GM19468 (cell line): Measurements from ENCODE around the gene RAP1GAP.
"Not testable (repeated sequence)": the region's sequence is repeated elsewhere in the genome, so short reads cannot be mapped to it uniquely, and the experiment has no call there.

ENCODE experiments used
- ATAC-seq: cut with Tn5 transposase; IDR thresholded peaks from one replicate; pipeline ENCODE4 v1.9.1; 2021; ENCODE audit warnings: mild to moderate bottlenecking, moderate library complexity, moderate number of reproducible peaks; ENCODE audit not compliant: unreplicated experiment; ENCODE audit errors: extremely low read depth

The RAP1GAP gene

DNA sequence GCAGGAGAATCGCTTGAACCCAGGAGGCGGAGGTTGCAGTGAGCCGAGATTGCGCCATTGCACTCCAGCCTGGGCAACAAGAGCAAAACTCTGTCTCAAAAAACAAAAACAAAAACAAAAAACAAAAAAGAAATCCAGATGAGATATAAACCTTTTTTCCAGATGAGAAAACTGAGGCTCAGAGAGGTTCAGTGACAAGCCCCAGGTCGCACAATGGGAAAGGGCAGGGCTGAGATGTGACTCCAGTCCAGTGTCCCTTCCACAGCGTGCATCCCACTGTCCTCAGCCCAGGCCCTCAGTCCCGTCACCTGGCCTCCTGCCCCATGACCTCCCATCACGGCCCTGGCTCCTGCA is 37.6 kb downstream of the RAP1GAP start:
- ATAC-seq: not testable (repeated sequence)

DNA sequence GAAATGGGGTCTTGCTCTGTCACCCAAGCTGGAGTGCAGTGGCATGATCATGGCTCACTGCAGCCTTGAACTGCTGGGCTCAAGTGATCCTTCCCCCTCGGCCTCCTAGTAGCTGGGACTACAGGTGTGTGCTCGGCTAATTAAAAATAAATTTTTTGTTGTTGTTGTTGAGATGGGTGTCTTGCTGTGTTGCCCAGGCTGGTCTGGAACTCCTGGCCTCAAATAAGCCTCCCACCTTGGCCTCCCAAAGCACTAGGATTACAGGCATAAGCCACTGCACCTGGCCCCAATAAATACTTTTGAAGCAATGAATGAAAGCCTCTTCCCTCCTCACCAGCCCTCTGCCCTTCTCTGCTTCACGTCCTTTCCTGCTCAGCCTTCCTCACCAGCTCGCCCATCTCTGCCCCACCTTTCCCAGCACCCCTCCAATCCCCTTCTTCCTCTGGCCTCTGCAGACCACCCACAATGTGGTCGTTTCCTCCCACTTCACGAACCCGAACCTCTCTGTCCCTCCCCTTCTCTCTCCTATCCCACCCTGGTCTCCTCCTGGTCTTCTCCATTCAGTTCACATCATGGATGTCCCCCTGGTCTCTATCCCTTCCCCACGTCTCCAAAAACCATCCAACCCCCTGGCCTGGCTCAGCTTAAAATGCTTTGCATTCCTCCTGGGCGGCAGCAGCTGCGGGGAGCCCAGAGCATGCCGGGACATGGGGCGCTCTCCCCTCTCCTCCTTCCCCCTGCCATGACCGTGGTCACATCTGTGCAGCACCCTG is 38.4 kb downstream of the RAP1GAP start:
- no peak for ATAC-seq

DNA sequence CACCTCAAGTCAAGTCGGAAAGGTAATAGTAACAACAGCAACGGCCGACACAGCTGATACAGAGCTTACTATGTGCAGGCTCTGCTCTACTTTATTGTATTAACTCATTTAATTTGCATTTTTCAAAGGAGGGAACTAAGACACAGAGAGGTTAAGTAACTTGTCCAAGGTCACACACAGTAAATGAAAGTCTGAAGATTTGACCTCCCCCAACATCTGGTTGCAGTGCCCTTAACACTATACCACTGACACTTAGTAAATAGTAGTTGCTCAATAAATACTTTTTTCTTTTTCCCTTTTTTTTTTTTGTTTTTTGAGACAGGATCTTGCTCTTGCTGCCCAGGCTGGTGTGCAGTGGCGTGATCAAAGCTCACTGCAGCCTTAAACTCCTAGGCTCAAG is 39.2 kb downstream of the RAP1GAP start:
- no peak for ATAC-seq

DNA sequence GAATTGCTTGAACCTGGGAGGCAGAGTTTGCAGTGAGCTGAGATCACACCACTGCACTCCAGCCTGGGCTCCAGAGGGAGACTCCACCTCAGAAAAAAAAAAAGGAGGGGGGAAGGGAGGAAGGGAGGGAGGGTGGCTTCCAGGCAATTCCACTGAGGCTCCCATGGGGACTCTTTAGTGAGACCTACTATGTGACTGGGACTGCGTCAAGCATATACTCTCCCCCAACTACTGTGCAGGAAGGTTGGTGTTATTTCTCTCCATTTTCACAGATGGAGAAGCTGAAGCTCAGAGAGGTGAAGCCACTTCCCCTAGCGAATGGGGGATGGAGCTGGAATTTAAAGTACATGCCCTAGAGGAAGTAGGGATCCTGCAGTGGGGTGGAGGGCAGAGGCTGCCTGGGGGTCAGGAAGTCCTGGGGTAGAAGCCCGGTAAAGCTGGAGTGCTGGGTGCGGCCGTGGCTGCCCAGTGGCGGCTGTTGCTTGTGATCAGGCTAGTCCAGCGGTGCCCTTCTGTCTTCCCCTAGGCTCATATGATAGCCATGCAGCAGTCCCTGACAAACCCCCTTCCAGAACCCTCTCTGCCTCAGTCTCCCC is 40.3 kb downstream of the RAP1GAP start:
- ATAC-seq: no peak

DNA sequence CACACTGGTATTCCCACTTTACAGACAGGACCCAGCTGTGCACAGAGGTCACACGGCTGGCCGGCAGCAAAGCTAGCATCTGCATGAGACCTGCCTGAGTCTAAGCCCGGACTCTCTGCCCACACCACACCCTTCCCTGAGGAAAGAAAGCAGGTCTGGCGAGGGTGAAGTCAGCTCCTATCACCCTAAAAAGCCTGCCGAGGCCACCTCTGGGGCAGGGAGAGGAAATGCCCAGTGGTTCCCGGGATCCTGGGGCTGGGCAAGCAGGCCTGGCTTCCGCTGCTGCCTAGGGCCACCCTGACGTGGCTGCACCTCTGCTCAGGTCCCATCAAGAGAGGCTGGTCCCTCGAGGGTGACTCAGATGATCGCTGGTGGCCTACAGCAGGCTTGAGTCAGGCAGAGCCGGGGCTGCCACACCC is 42.2 kb downstream of the RAP1GAP start:
- no peak for ATAC-seq

DNA sequence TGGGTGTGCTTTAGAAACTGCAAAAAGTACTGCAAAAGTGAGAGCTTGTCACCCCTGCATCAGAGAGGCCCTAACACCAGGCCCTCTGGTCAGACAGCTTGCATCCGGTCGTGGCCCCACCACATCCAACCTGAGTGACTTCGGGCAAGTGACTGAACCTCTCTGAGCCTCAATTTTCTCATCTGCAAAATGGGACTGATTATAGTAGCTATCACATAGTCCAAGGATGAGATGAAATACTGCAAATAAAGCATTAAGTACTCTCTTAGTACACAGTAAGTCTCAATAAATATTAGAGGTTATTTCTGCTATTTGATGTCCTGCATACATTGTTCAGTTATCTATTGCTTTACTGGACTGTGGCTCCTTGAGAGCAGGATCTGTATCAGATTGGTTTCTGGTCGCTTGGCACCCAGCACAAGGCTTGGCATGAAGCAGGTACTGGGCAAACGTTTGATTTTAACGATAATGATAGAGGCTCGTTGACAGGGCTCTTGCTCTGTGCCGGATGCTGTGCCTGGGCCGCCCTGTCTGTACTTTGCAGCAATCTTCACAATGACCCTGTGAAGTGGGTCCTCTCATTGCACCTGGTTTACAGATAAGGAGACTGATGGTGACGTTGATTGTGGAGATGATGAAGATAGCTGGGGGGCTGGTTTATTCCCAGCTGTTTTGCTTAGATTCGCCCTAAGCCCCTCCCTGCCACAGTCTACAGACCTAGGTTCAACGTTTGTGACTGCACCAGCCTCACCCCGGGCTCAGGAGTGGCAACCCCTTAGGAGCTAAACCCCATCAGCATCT is 43.6 kb downstream of the RAP1GAP start:
- ATAC-seq: no peak

DNA sequence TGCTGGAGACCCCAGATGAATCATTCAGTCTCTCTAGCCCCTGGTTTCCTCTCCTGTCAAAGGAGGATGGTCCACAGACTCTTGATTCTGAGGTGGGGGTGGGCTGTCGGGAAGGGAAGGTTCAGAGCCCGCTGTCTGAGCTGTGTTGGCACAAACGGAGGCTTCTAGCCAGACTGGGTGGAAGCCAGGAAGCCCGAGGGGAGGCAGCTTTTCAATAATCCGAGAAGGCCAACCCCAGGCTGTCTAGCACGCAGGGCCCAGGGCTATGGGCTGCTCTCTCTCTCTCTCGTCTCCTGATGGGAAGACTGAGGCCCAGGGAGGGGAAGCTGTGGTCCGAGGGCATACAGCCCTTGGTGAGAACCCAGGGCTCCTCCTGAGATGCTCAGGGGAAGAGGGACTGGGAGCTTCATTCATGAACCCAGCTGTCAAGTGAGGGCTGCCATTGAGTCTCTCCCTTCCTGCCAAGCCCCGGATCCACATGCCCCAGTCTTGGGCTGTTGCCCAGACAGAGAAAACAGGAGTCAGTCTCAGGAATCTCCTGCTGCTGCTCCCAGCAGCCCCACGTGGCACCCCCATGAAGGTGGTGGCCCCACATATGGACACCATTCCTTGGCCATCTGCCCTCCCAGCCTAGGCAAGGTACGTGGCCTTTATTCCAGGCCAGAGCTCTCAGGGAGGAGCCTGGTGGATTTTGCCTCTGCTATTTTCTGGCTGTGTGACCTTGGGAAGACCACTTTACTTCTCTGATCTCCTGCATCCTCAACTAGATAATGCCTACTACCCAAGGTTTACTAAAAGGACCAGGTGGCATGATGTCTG is 44.4 kb downstream of the RAP1GAP start:
- ATAC-seq: no peak

DNA sequence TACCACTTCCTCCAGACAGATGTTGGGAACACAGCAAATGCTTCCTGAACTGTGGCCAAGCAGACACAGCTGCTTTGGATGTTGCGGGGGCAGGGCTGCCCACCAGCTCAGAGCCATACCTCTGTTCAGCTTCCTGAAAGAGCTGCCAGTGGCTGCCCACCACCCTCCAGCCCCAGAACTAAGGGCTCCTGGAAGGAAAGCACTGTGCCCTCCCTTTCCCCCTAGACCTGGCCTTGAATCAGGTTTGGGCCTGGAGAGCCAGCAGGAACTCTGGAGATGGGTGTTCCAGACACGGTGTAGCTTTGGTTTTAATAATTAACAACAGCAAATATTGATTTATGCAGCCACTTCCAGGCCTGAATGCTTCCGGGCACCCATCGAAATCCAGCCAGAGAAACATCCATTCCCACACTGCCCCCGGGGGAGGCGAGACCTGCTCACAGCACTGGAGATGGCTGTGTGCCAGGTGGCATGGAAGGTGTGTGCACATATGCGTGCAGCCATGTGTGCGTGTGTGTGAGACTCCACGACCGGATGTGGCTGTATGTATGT is 45.7 kb downstream of the RAP1GAP start:
- ATAC-seq: no peak

DNA sequence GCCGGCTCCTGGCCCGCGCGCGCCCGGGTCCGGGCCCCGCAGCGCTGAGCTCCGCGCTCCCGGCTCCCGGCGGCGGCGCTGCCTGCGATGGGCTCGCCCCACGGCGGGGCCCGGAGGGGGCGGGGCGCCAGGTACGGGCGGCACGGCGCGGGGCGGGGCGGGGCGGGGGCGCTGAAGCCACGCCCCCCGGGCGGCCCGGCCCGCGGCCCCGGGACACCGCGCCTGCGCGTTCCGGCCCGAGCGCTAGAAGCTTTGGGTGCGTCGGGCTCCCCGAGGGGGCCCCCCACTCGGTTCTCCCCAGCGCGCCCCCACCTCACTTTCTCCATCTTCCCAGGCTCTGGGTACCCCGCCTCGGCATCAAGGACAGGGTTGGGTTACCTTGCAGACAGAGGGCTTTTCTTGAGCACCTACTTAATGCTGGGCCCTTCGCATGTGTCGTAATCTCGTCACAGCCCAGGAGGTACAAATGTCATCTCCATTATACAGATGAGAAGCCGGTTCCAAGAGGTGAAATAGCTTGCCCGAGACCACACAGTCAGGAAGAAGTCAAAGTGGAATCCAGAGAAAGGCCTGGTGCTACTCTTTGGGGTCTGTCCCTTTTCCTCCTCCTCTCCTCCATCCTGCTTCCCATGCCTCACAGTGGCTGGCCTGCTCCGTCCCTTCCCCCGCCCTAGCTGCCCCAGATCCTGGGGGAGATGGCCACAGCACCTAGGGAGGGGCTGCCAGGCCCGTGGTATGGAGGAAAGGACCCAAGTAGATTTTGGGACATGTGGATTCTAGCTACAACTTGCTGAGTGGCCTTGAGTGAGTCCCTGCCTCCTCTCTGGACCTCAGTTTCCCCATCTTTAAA is 46.5 kb downstream of the RAP1GAP start:
- ATAC-seq: no peak

DNA sequence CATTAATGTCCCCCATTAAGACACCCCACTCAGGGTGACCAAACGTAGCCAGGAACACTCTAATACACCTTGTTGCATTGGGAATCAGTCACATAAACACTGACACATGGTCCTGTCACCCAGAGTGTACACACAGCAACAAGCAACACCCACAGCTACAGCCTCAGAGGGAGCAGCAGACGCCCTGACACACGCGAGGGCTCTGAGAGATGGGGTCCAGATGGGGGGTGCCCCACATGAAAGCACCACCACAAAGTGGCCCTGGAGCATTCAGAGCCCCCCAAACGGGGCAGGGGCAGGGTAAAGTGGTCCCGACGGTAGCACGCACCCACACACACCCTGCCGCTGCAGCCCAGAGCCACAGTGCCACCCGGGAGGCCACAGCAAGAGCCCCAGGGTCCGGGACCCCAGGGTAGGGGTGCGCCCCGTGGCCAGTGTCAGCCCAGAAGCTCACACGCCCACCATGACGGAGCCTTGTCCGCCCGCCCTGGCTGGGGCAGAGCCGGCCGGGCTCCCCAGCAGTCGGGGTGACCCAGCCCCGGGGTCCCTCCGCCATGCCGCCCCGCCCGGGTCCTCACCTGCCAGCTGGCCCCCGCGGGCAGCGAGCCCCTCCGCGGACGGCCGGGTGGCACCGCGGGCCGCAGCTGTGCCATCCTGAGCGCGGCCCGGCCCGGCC is 47.3 kb downstream of the RAP1GAP start:
- ATAC-seq: no peak

DNA sequence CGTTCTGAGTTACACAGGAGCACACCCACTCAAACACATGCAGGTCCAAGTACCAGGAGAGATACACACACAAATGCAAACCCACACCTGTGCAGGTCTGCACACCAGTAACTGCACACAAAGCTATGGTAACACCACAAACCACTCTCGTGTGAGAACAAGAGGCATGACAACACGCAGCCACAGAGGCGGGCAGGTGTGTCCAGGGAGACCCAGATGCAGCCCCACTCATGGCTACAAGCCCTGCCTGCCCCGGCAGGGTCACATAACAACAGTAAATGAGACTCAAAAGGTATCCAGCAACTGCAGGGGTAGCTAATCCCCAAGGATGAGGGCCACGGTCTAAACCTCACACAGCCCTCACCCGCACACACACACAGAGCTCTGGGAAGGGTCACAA is 48.1 kb downstream of the RAP1GAP start:
- ATAC-seq: no peak

DNA sequence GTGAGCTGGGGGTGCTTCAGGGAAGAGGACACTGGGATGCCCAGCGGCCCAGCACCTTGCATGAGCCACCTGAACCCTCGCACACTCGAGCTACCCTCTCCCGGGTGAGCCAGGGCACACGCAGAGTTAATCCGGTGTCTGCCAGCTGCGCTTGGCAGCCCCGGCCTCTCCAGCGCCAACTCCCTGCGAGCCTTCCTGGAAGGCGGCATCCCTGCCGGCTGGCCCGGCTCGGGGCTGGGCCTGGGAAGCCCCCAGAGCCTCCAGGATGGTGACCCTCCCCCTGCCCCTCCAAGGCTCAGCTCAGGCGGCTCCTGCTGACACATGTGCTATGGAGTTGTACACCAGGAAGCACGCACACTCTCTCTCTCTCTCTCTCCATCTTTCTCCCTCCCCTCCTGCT is 48.7 kb downstream of the RAP1GAP start:
- no peak for ATAC-seq

DNA sequence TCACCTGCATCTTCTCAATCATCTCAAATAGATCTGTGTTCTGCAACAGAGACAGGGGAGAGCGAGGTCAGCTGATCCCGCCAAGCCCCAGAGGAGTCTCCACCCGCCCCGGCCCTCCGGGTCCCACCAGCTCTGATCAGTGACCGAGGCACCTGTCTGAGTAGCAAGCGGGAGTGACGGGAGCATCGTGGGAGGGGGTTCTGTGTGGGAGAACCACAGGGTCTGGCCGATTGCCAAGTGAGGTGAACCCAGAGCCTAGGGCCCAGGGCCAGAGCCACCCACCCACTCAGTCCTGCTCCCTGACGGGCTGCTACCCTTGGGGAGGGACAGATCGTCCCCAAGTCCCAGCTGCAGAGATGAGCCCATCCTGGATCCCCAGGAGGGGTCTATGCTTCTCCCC is 49.1 kb downstream of the RAP1GAP start:
- no peak for ATAC-seq

DNA sequence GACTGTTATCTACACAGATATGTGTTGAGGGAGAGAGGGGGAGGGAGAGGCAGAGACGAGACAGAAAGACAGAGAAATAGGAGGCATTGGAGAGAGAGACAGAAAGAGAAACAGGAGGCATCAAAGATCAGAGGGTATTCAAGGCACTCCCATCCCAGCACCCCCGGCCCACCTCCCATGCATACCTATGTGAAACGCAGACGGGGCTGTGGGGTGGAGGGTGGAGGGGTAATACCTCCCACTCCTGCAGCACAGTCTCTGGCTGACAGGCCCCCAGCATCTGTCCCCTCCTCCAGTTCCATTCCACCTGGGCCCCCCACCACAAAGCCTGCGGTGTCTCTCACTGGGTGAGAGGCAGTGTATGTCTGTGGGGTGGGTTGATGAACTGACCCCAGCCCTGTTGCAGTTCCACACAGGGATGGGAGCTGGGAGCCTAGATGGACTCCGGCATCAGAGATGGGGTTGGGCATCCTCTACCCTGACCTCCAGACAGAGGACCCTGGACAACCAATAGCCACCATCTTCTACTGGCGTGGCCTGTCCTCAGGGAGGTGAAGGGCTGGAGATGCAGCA is 49.7 kb downstream of the RAP1GAP start:
- ATAC-seq: no peak

DNA sequence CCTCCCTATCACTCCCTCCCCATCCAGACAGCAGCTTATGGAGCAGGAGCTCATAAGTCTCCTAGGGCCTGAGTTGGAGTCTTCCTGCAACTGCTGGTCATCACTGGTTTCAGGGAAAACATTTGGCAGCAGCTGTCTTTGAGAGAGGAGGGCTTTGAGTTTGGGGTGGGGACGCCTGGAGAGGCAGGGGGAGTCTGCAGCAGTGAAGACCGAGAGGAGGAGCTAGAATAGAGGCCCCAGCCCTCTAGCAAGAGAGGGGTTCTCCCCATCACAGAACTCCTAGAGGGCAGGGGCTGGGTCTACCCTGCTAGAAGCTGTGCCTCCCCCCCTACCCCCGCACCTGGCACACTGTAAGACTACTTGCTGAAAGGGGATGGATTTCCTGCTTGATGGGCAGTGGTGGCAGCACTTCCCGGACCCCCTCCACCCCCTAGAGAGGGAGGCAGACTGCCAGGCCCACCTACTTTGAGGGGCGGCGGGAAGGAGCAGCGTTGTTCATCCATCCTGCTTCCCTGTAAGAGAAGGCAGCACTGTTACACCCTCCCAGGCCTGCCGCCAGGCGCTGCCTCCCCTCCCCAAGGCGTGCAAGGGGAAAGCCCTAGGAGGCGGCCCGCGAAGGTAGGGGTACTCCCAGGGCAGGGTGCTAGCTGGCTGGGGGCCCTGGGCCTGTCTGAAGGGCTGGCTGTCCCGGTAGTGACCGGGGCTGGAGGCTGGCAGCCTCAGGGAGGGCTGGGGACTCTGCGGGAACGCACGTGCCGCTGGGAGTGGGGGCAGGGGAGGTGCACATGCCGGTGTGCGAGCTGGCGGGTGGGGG is 50.4 kb downstream of the RAP1GAP start:
- no peak for ATAC-seq

DNA sequence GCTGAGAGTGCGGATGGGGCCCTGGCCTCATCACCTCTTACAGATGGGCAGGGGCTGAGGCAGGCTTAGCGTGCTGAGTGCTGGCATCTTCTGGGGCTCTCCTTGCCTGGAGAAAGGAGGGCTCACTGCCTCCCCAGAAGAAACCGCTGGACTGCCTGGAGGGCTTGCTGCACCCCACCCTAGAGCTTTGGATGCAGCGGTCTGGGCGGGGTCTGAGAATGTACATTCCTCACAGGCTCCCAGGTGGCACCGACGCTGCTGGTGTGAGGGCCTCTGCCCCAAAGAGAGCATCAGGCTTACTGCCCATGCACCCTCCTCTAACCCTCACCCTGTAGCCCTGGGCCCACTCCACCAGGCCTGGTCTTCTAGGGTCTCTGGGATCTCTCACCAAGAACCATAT is 51.1 kb downstream of the RAP1GAP start:
- no peak for ATAC-seq

DNA sequence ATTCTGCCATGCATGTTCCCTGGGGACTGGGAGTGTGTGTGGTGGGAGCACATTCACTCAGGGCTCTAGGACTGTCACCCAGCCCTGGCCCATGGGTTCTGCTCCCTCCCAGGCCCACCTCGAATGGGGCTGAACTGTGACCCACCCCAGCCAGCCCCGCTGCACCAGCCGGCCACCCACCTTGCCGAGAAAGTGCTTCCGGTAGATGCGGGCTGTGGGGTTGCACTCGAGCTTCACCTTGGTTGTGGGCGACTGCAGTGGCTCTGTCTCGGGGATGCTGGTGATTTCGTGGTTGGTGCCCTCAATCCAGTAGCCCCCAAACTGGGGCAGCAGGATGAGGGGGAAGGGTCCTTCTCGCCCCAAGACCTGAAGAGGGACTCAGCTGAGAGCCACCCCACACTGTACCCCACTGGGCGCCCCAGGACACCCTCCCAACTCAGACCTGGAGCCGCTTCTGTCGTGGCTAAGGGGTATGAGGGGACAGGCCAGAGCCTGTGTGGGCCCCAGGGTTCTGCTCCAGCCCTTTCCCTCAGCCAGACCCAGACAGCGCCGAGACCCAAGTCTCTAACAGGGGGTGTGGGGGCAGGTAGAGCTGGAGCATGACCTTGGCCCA is 51.9 kb downstream of the RAP1GAP start:
- no peak for ATAC-seq
